ENCODE results near the gene TAP2. TPM values are rescaled to one million over a fixed set of nuclear protein-coding genes. Genes with fewer than 3 reads are reported as not detected.

Gene TAP2
- total and polyA plus RNA-seq, 2 donors from 2014 or later, result 25.4 to 37.6 TPM

DNA sequence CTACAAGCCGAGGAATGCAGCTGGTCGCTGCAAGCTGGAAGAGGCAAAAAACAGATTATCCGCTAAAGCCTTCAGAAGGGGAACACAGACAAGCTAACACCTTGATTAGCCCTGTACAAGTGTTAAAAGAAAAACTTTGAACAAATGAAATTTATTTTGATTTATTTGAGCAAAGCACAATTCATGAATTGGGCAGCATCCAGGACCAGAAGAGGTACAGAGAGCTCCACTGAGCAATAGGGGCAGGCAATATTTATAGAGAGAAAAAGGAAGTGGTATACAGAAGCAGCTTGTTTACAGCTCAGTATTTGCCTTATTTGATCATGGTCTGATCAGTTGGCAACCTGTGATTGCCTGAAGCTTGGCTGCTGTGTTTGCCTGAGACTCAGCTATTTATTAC lies 39.4 kb downstream of the TAP2 start:
- DNase-seq, result no peak
- H3K9ac ChIP-seq (ENCODE audit: low read length in 3 of 3), result no peak overlapping the region
- H3K36me3 ChIP-seq (ENCODE audit: control insufficient read depth in 2 of 3, insufficient read depth in 3 of 3, low read length in 3 of 3), result no peaks in the 10 kb centered on the region
- TF ChIP-seq, protein P1, sequence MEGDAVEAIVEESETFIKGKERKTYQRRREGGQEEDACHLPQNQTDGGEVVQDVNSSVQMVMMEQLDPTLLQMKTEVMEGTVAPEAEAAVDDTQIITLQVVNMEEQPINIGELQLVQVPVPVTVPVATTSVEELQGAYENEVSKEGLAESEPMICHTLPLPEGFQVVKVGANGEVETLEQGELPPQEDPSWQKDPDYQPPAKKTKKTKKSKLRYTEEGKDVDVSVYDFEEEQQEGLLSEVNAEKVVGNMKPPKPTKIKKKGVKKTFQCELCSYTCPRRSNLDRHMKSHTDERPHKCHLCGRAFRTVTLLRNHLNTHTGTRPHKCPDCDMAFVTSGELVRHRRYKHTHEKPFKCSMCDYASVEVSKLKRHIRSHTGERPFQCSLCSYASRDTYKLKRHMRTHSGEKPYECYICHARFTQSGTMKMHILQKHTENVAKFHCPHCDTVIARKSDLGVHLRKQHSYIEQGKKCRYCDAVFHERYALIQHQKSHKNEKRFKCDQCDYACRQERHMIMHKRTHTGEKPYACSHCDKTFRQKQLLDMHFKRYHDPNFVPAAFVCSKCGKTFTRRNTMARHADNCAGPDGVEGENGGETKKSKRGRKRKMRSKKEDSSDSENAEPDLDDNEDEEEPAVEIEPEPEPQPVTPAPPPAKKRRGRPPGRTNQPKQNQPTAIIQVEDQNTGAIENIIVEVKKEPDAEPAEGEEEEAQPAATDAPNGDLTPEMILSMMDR (IDR thresholded peaks at IDR 0.05; ENCODE audit: borderline replicate concordance, extremely low read depth, insufficient read depth), result no peak
- H3K27ac ChIP-seq (ENCODE audit: low read depth in 2 of 2, low read length in 2 of 2), result no peak overlapping the region
- H3K27me3 ChIP-seq (ENCODE audit: control insufficient read depth, insufficient read depth, low read length), result peaks cover 4% of the 10 kb centered on the region
- peaks cover 0 to 5% (median 4%) of the 10 kb centered on the region in 3 donors for H3K4me1 ChIP-seq (ENCODE audit: control insufficient read depth in 2 of 3, insufficient read depth in 2 of 3, low read depth in 1 of 3, low read length in 3 of 3)
- H3K9me3 ChIP-seq (ENCODE audit: control insufficient read depth in 2 of 3, insufficient read depth in 1 of 3, low read length in 3 of 3), result no peaks in the 10 kb centered on the region
- intact Hi-C loops (cut with DNase I), result no loop called here
- H3K4me3 ChIP-seq (ENCODE audit: low read length in 3 of 3), result no peak overlapping the region
- no peak for FAIRE-seq

DNA sequence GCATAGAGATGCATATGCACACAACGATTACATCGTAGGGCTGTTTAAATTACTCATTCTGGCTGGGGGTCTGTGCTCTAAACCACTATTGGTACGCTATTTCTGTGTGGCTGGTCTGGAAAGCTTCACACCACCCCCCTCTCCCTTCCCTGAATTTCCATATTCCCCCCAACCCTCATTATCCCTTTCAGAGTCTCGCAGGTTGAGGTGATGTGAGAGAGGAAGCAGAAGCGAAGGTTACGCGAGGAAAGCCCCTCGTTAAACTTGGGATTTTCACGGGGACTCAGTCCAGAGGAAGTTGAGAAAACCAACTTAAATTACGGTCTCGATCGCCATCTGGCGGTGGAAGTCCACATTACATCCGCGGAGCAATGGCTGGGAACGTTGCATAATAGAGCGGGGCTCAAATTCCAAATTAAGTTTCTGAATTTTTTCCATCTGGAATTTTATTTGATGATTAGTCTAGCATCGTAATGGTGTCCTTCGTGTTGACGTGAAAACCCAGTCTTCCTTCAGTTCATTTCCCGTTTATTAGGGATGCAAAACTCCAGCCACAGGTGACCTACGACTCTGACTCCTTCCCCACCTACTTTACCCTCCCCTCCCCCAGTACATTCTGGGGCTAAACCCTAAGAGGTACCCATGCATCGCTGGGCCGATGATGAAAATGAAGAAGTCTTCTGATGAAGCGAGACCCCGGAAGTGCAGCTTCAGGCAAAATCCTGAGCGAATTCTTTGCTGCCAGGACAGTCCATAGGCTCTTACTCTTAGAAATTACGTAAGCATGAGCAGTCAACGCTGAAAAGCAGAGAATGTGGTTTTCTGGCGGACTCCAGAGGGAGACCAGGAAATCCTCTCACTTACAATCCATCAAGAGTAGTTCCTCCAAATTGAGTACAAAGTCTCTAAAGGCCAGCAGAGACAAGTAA lies 41.4 kb downstream of the TAP2 start:
- TF ChIP-seq, protein P1 (IDR thresholded peaks at IDR 0.05; ENCODE audit: borderline replicate concordance, extremely low read depth, insufficient read depth), result peak; percentile 96
- FAIRE-seq (peak; percentile 17), DNase-seq (peak; percentile 77 to 84 (median 79))
- no peak overlapping the region for H3K27ac ChIP-seq (ENCODE audit: low read depth in 2 of 2, low read length in 2 of 2)
- peaks cover 4% of the 10 kb centered on the region for H3K27me3 ChIP-seq (ENCODE audit: control insufficient read depth, insufficient read depth, low read length)
- intact Hi-C loops (cut with DNase I), result no loop called here
- H3K9me3 ChIP-seq (ENCODE audit: control insufficient read depth in 2 of 3, insufficient read depth in 1 of 3, low read length in 3 of 3), result no peaks in the 10 kb centered on the region
- H3K36me3 ChIP-seq (ENCODE audit: control insufficient read depth in 2 of 3, insufficient read depth in 3 of 3, low read length in 3 of 3), result no peaks in the 10 kb centered on the region
- peaks cover 0 to 5% (median 4%) of the 10 kb centered on the region in 3 donors for H3K4me1 ChIP-seq (ENCODE audit: control insufficient read depth in 2 of 3, insufficient read depth in 2 of 3, low read depth in 1 of 3, low read length in 3 of 3)
- peak overlapping the region in 1 of 3 donors; percentile 37 for H3K9ac ChIP-seq (ENCODE audit: low read length in 3 of 3)
- H3K4me3 ChIP-seq (ENCODE audit: low read length in 3 of 3), result peak overlapping the region in 2 of 3 donors; percentile 35 to 44

DNA sequence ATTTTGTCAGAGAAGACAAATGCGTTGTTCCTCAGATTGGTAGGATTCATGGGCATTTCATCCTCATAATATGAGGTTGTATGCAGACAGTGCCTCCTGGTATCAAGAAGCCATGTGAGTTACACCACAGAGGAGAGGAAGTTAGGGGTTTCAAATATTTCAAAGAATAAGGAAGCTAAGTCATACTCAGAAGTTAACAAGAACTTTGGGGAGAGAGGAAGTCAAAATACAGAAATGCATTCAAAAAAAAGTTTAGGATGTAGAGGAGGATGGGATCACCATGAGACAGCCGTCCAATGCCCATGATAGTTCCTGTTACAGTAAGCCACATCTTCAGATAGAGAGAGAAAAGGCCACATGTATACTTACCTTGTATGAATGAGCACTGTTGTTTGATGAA lies 44.0 kb downstream of the TAP2 start:
- no peak for FAIRE-seq
- Histone ChIP-seq H3K36me3 (ENCODE audit: control insufficient read depth in 2 of 3, insufficient read depth in 3 of 3, low read length in 3 of 3) (no peaks in the 10 kb centered on the region), H3K9ac (ENCODE audit: low read length in 3 of 3) (no peak overlapping the region), H3K27ac (ENCODE audit: low read depth in 2 of 2, low read length in 2 of 2) (no peak overlapping the region), H3K4me3 (ENCODE audit: low read length in 3 of 3) (no peak overlapping the region), H3K27me3 (ENCODE audit: control insufficient read depth, insufficient read depth, low read length) (no peaks in the 10 kb centered on the region), H3K4me1 (ENCODE audit: control insufficient read depth in 2 of 3, insufficient read depth in 2 of 3, low read depth in 1 of 3, low read length in 3 of 3) (peaks cover 0 to 5% (median 4%) of the 10 kb centered on the region in 3 donors), H3K9me3 (ENCODE audit: control insufficient read depth in 2 of 3, insufficient read depth in 1 of 3, low read length in 3 of 3) (no peaks in the 10 kb centered on the region)
- TF ChIP-seq, protein P1 (IDR thresholded peaks at IDR 0.05; ENCODE audit: borderline replicate concordance, extremely low read depth, insufficient read depth), result no peak
- no peak for DNase-seq
- intact Hi-C loops (cut with DNase I), result no loop called here

Measured in kidney (tissue), 14 donors.